Measurements from ENCODE around the gene MT3.
A peak's percentile ranks its signal among the peaks of the same experiment; 100 is the strongest.

The MT3 gene

DNA sequence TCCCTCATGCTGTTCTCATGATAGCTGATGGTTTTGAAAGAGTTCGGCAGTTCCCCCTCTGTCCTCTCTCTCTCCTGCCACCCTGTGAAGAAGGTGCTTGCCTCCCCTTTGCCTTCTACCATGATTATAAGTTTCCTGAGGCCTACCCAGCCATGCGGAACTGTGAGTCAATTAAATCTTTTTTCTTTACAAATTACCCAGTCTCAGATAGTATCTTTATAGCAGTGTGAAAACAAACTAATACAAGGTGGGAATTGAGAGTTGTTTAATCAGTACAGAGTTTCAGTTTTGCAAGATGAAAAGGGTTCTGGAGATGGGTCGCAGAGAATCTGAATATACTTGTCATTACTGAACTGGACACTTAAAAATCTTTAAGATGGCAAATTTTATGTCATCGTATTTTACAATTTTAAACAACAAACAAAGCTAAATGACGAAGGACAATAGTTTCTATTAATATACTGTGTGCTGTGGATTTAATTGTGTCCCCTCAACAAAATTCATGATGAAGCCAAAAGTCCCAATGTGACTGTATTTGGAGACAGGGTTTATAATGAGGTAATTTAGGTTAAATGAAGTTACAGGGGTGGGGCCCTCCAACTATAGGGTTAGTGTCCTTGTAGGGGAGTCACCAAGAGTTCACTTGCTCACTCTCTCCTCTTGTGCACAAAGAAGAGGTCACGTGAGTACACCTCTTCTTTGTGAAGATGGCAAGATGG is 4.4 kb downstream of the MT3 start:
- TF ChIP-seq, protein P1, sequence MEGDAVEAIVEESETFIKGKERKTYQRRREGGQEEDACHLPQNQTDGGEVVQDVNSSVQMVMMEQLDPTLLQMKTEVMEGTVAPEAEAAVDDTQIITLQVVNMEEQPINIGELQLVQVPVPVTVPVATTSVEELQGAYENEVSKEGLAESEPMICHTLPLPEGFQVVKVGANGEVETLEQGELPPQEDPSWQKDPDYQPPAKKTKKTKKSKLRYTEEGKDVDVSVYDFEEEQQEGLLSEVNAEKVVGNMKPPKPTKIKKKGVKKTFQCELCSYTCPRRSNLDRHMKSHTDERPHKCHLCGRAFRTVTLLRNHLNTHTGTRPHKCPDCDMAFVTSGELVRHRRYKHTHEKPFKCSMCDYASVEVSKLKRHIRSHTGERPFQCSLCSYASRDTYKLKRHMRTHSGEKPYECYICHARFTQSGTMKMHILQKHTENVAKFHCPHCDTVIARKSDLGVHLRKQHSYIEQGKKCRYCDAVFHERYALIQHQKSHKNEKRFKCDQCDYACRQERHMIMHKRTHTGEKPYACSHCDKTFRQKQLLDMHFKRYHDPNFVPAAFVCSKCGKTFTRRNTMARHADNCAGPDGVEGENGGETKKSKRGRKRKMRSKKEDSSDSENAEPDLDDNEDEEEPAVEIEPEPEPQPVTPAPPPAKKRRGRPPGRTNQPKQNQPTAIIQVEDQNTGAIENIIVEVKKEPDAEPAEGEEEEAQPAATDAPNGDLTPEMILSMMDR (IDR thresholded peaks at IDR 0.05; ENCODE audit: borderline replicate concordance, control extremely low read depth, extremely low read depth, insufficient read depth, missing control alignments) = no peak
- in situ Hi-C loops (cut with MboI; ENCODE audit: low sequenced_read_pairs, unreplicated experiment) = no loop called here
- no peak for DNase-seq (ENCODE audit: low spot score)

DNA sequence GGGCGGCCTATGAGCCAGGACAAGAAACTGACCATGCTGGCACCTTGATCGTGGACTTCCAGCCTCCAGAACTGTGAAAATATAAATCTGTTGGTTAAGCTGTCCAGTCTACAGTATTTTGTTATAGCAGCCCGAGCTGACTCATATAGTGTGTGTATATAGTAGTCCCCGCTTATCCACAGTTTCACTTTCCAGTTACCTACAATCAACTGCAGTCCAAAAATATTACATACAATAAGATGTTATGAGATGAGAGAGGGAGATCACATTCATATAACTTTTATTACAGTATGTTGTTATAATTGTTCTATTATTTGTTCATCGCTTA is 4.9 kb downstream of the MT3 start:
- no peak for DNase-seq (ENCODE audit: low spot score)
- in situ Hi-C loops (cut with MboI; ENCODE audit: low sequenced_read_pairs, unreplicated experiment) = no loop called here
- TF ChIP-seq, protein P1 (IDR thresholded peaks at IDR 0.05; ENCODE audit: borderline replicate concordance, control extremely low read depth, extremely low read depth, insufficient read depth, missing control alignments) = no peak

DNA sequence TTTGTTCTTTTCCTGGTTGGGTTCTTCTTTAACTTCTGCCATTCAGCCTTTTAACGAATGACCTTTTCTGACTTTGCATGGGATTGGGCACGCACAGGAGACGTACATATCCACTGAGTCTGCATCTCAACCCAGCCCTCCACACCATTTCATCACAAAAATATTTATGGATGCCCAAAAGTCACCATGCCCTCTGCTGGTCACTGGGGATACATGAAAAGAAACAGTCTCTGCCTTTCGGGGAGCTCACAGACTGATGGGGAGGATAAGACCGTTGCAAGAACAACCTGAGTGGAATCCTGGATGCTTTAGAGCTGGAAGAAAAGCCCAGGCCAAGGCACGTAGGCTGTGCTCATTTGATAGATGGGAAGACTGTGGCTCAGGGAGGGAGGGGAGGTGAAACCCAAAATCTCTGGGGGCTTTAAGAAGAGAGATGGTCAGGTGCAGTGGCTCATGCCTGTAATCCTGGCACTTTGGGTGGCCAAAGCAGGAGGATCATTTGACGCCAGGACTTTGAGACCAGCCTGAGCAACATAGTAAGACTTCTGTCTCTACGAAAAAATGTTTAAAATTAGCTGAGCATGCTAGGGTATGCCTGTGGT is 11.2 kb downstream of the MT3 start:
- DNase-seq (ENCODE audit: low spot score) = peak; percentile 61
- in situ Hi-C loops (cut with MboI; ENCODE audit: low sequenced_read_pairs, unreplicated experiment) = no loop called here

DNA sequence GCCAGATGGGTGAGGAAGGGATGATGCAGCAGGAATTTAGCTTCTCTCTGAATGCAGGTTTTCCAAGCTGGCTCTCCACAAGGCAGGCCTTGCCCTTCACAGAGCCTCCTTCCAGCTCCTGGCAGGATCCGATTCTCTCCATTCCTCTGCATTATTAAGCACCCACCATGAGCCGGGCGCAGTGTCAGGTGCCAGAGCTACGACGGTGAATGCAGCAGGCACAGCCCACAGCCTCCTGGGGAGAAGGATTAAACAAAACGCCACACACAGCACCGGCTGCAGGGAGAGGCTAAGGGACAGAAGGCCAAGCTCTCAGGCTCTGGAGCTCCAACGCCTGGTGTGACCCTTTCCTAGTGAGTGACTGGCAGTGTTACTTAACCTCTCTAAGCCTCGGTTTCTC is 12.0 kb downstream of the MT3 start:
- in situ Hi-C loops (cut with MboI; ENCODE audit: low sequenced_read_pairs, unreplicated experiment) = no loop called here
- no peak for DNase-seq (ENCODE audit: low spot score)
- TF ChIP-seq, protein P1 (IDR thresholded peaks at IDR 0.05; ENCODE audit: borderline replicate concordance, control extremely low read depth, extremely low read depth, insufficient read depth, missing control alignments) = no peak

More for the DNA sequence above, 11.2 kb downstream of the MT3 start:
- TF ChIP-seq, protein P1 (IDR thresholded peaks at IDR 0.05; ENCODE audit: borderline replicate concordance, control extremely low read depth, extremely low read depth, insufficient read depth, missing control alignments) = peak; percentile 45

DNA sequence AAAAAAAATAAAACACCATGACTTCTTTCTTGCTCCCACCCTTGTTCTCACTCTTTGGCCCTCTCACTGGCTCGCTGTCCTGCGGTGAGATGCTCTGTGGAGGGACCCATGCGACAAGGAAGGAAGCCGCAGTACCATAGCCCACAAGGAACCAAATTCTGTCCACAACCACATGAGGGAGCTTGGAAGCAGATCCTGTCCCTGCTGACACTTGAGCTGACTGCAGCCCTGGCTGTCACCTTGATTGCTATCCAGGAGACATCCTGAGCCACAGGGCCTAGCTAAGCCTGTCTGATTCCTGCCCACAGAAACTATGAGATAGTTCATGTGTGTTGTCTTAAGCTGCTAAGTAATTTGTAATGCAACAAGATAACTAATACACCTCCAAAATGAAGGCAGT is 14.3 kb downstream of the MT3 start:
- no peak for DNase-seq (ENCODE audit: low spot score)
- TF ChIP-seq, protein P1 (IDR thresholded peaks at IDR 0.05; ENCODE audit: borderline replicate concordance, control extremely low read depth, extremely low read depth, insufficient read depth, missing control alignments) = no peak
- in situ Hi-C loops (cut with MboI; ENCODE audit: low sequenced_read_pairs, unreplicated experiment) = no loop called here

DNA sequence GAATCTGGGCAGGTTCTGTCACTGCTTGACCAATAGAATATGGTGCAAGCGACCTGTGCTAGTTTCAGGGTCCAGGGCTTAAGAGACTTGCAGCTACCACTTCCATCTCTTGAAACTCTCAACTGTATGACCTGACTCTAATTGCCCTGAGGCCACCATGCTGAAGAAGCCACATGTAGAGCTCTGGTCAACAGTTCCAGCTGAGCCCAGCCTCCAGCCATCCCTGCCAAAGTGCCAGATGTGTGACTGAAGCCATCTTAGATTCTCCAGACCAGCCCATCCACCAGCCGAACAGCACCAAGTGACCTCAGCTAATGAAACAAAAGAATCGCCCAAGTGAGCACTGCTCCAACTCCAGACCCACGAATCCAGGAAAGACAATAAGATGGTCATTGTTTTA is 15.6 kb downstream of the MT3 start:
- TF ChIP-seq, protein P1 (IDR thresholded peaks at IDR 0.05; ENCODE audit: borderline replicate concordance, control extremely low read depth, extremely low read depth, insufficient read depth, missing control alignments) = no peak
- DNase-seq (ENCODE audit: low spot score) = no peak
- in situ Hi-C loops (cut with MboI; ENCODE audit: low sequenced_read_pairs, unreplicated experiment) = no loop called here

Measured in GM13976 (cell line).